Activated CD4-positive, alpha-beta T cell treated with anti-CD3 and anti-CD28 coated beads, Interleukin-2, amount 50 U/mL, for 16 hours (primary cell): ENCODE measurements around the gene CHEK1.

Source experiments
- DNase-seq: peaks from one replicate; pipeline ENCODE4 v3.0.0-alpha.2; 2020

Gene CHEK1

GRCh38 chr11:125626288-125626950, 1.5 kb downstream of the CHEK1 start:
- DNase-seq: peak; percentile 42

GRCh38 chr11:125627236-125627910, 2.4 kb downstream of the CHEK1 start:
- no peak for DNase-seq

GRCh38 chr11:125637840-125638239, 12.9 kb downstream of the CHEK1 start:
- no peak for DNase-seq

- no peak for DNase-seq
Measured at GRCh38 chr11:125638315-125638714, 13.4 kb downstream of the CHEK1 start.

GRCh38 chr11:125645871-125646270, 20.9 kb downstream of the CHEK1 start:
- no peak for DNase-seq

- no peak for DNase-seq
Measured at GRCh38 chr11:125649465-125650166, 24.7 kb downstream of the CHEK1 start.

- peak; percentile 38 for DNase-seq
Measured at GRCh38 chr11:125662689-125663088, 37.7 kb downstream of the CHEK1 start.

- DNase-seq: peak; percentile 26
Measured at GRCh38 chr11:125663910-125664309, 38.9 kb downstream of the CHEK1 start.

GRCh38 chr11:125667151-125667550, 42.2 kb downstream of the CHEK1 start:
- no peak for DNase-seq

GRCh38 chr11:125670172-125670571, 45.2 kb downstream of the CHEK1 start:
- DNase-seq: no peak

- no peak for DNase-seq
Measured at GRCh38 chr11:125671561-125671960, 46.6 kb downstream of the CHEK1 start.

- DNase-seq: no peak
Measured at GRCh38 chr11:125674210-125674609, 49.2 kb downstream of the CHEK1 start.

- no peak for DNase-seq
Measured at GRCh38 chr11:125675196-125675595, 50.2 kb downstream of the CHEK1 start.

GRCh38 chr11:125679397-125679796, 54.4 kb downstream of the CHEK1 start:
- DNase-seq: no peak

GRCh38 chr11:125679837-125680236, 54.9 kb downstream of the CHEK1 start:
- no peak for DNase-seq

GRCh38 chr11:125680747-125681146, 55.8 kb downstream of the CHEK1 start, which contains the start of gene ACRV1:
Gene ACRV1, minus strand, starts transcription at chr11:125680847. Its CDS starts 67 bp downstream, at chr11:125680780.
- no peak for DNase-seq

GRCh38 chr11:125685228-125685627, 60.3 kb downstream of the CHEK1 start:
- no peak for DNase-seq

GRCh38 chr11:125688066-125688465, 63.1 kb downstream of the CHEK1 start:
- DNase-seq: no peak

- DNase-seq: no peak
Measured at GRCh38 chr11:125688632-125689031, 63.7 kb downstream of the CHEK1 start.

- no peak for DNase-seq
Measured at GRCh38 chr11:125689274-125689859, 64.4 kb downstream of the CHEK1 start.

- no peak for DNase-seq
Measured at GRCh38 chr11:125690006-125690405, 65.0 kb downstream of the CHEK1 start.

GRCh38 chr11:125692887-125693286, 67.9 kb downstream of the CHEK1 start:
- DNase-seq: no peak

GRCh38 chr11:125694951-125695350, 70.0 kb downstream of the CHEK1 start:
- no peak for DNase-seq
